K562 treated with DMSO at 1 percent for 48 hours (cell line): ENCODE data around the gene CABP4. TPM values are rescaled to one million over a fixed set of nuclear protein-coding genes. Genes with fewer than 3 reads are reported as not detected.

Experiments used
- total RNA-seq: library from RNA; unstranded; fragments of 300-600 nt; gene quantifications from 2 replicates; pipeline ENCODE4 v1.2.3, GENCODE V29; 2022; ENCODE audit warnings: low replicate concordance; ENCODE audit errors: extremely low read depth

Gene CABP4
- total RNA-seq: not detected in 2 replicates

GRCh38 chr11:67455054-67455453, at the start of gene CABP4:
TSS of gene CABP4 (plus strand) at chr11:67455354. CDS start at chr11:67455424, 70 bp downstream.

DNA sequence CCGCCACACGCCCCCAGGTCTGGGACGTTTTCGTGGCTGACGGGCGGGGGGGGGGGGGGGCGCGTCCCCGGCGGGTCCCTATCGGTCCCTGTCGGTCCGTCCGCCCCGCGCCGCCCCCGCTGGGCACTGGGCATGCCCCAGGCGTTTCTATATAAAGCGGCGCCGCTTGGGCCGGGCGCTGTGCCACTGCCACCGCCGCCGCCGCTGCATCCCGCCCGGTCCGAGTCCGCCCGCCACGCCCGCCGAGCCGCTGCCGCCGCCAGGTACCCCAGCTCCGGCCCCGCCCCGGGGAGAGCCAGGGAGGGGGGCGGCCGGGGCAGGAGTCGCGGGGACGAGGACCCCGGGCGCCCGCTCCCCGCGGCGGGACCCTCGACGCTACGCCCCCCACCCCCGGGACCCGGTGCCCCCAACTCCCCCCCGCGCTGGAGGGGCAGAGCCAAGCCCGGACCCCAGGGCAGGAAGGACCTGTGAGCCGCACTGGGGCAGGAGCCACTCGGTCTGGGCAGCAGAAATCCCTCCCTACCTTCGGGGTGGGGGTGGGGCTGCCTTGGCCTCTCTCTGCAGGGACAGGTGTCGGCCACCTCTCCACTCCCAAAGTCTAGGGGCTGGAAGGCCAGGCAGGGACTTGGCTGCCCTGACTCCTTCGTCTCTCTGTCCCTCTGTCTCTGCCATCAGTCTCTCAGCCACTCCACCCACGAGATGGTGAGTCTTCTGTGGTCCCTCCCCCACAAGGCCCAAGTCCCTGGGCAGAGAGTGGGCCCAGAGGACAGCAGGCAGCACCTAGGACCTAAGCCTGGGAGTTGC, 39.5 kb upstream of the CABP4 start, which contains the start of gene CARNS1:
Gene CARNS1 (plus strand): TSS at position 178 of the 804 bp plus-strand sequence. CDS start 522 bp downstream, at position 700.

GRCh38 chr11:67428052-67429001, 26.8 kb upstream of the CABP4 start, which contains the start of gene RPS6KB2:
TSS of gene RPS6KB2 (plus strand) at chr11:67428494. CDS start at chr11:67428546, 52 bp downstream.

GRCh38 chr11:67437082-67437808, 17.9 kb upstream of the CABP4 start, which contains the start of gene PTPRCAP:
TSS of gene PTPRCAP (minus strand) at chr11:67437682. CDS start at chr11:67437619, 63 bp downstream.

GRCh38 chr11:67452141-67452952, 2.8 kb upstream of the CABP4 start, which contains the start of gene GPR152:
TSS of gene GPR152 (minus strand) at chr11:67452729. CDS start at chr11:67452724, 5 bp downstream.

GRCh38 chr11:67468759-67469507, 13.8 kb downstream of the CABP4 start, which contains the start of gene TMEM134:
TSS of gene TMEM134 (minus strand) at chr11:67469251. CDS start at chr11:67469192, 59 bp downstream.

GRCh38 chr11:67482827-67483798, 28.0 kb downstream of the CABP4 start, which contains the start of gene AIP:
TSS of gene AIP (plus strand) at chr11:67483026. CDS start at chr11:67483159, 133 bp downstream.

DNA sequence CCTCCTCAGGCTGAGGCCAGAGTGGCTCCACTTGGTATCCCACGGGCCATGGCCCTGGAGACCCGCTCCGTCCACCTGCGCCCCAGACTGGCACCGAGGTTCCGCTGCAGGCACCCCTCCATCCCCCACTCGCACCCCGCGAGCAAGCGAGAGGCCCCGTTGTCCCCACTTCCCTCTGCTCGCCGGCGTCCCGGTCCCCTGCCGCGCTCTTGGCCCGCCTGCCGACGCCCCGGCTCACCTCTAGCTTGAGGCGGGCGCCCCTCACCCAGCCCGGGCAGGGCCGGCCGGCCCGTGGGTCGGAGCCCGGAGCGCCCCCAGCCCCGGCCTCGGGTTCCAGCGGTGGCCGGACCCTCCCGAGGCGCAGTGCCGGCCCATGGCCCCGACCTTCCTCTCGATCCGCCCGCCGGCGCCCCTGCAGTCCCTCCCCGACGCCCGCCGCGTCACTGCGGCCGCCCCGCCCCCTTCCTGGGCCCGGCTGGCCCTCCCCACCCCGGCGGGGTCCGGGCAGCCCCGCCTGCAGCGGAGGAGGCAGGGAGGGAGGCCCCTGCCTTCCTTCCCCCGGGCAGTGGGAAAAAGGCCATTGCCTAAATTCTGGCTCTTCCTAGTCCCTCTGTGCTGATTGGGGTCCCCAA, 49.9 kb downstream of the CABP4 start, which contains the start of gene PITPNM1:
Gene PITPNM1 (minus strand): TSS at position 414 of the 632 bp plus-strand sequence. CDS start 1,183 bp downstream, outside the sequence.

GRCh38 chr11:67507864-67508485, 52.8 kb downstream of the CABP4 start, which contains the start of gene CDK2AP2:
TSS of gene CDK2AP2 (minus strand) at chr11:67508162. CDS start at chr11:67508082, 80 bp downstream.

Other genes starting within 250 kb of the CABP4 start
- gene GRK2, start 188.9 kb upstream of the CABP4 start, total RNA-seq: 509 TPM in 1 of 2 replicates, not detected in the other
- not detected in 2 replicates for gene ANKRD13D, start 166.1 kb upstream of the CABP4 start, total RNA-seq
- gene SSH3, start 151.8 kb upstream of the CABP4 start, total RNA-seq: not detected in 2 replicates
- gene POLD4, start 101.8 kb upstream of the CABP4 start, total RNA-seq: not detected in 2 replicates
- gene CLCF1, start 81.8 kb upstream of the CABP4 start, total RNA-seq: not detected in 2 replicates
- not detected in 2 replicates for gene RAD9A, start 63.4 kb upstream of the CABP4 start, total RNA-seq
- 468 TPM in 1 of 2 replicates, not detected in the other for gene PPP1CA, start 53.5 kb upstream of the CABP4 start, total RNA-seq
- not detected in 2 replicates for gene TBC1D10C, start 51.3 kb upstream of the CABP4 start, total RNA-seq
- not detected in 2 replicates for gene CARNS1, start 39.7 kb upstream of the CABP4 start, total RNA-seq
- gene RPS6KB2, start 26.9 kb upstream of the CABP4 start, total RNA-seq: not detected in 2 replicates
- not detected in 2 replicates for gene PTPRCAP, start 17.7 kb upstream of the CABP4 start, total RNA-seq
- gene CORO1B, start 11.9 kb upstream of the CABP4 start, total RNA-seq: 458 TPM in 1 of 2 replicates, not detected in the other
- not detected in 2 replicates for gene GPR152, start 2.6 kb upstream of the CABP4 start, total RNA-seq
- gene TMEM134, start 13.9 kb downstream of the CABP4 start, total RNA-seq: not detected in 2 replicates
- not detected in 2 replicates for gene AIP, start 27.7 kb downstream of the CABP4 start, total RNA-seq
- not detected in 2 replicates for gene PITPNM1, start 50.0 kb downstream of the CABP4 start, total RNA-seq
- not detected in 2 replicates for gene CDK2AP2, start 52.8 kb downstream of the CABP4 start, total RNA-seq
- not detected in 2 replicates for gene CABP2, start 68.1 kb downstream of the CABP4 start, total RNA-seq
- gene GSTP1, start 128.5 kb downstream of the CABP4 start, total RNA-seq: 2,352 TPM in 1 of 2 replicates, not detected in the other
- not detected in 2 replicates for gene NDUFV1, start 151.6 kb downstream of the CABP4 start, total RNA-seq
- gene NUDT8, start 174.6 kb downstream of the CABP4 start, total RNA-seq: not detected in 2 replicates
- not detected in 2 replicates for gene TBX10, start 184.4 kb downstream of the CABP4 start, total RNA-seq
- gene ACY3, start 195.4 kb downstream of the CABP4 start, total RNA-seq: not detected in 2 replicates
- gene ALDH3B2, start 219.3 kb downstream of the CABP4 start, total RNA-seq: not detected in 2 replicates